AG08395 (cell line): ENCODE data around the gene CREB3L2.
"Not testable (repeated sequence)": the region's sequence is repeated elsewhere in the genome, so short reads cannot be mapped to it uniquely, and the experiment has no call there.

Experiments
- DNase-seq: peaks from one replicate; pipeline ENCODE4 v3.0.0; 2012; ENCODE audit warnings: mixed read lengths, low spot score

CREB3L2 gene

DNA sequence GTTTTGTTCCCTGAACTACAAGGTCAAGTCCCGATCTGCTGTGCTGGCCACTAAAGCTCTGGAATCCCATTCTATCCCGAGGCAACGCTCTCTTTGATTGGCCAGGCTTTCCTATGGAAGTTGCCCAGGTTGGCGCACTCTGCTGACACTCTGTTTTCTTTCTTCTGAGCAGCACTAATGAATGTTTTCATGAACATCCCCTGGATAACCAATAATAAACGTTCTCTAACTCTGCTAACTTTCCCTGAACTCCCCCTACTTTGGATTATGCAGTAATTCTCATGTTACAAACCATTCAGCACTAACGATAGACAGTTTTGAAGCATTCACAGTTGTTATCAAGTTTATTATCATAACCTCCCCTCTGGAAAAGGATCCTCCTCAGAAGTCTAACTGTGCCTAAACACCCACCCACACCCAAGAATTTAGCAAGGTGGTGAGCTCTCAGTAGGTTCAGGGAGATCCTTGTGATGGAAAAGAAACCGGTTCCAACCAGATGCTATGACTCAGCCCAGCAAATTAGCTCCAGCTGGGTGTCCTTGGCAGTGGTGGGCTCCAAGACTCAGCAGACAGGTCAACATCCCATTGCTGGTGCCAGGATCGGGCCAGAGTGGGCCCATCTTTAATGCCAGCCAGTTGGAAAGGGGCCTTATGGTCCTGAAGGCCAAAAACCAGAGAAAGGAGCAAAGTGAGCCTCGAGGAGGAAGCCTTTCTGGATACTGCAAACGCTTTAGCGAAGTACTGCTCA is 68.4 kb downstream of the CREB3L2 start:
- peak; percentile 41 for DNase-seq

DNA sequence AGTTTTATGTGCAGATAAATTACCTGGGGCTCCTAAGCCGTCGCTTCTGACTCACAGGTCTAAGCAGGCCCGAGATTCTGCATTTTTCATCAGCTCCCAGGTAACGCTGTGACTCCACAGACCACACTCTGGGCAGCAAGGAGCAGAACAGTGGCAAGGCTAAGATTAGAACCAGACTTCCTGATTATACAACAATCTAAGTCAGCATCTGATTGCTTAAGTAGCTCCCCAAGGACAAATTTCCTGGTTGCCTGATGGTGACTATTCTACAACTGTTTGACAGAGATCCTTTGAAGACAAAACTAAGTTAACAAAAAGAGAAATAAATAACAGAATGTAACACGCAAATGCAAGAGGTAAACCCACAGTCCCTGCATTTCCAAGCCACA is 69.0 kb downstream of the CREB3L2 start:
- DNase-seq, result peak; percentile 77

DNA sequence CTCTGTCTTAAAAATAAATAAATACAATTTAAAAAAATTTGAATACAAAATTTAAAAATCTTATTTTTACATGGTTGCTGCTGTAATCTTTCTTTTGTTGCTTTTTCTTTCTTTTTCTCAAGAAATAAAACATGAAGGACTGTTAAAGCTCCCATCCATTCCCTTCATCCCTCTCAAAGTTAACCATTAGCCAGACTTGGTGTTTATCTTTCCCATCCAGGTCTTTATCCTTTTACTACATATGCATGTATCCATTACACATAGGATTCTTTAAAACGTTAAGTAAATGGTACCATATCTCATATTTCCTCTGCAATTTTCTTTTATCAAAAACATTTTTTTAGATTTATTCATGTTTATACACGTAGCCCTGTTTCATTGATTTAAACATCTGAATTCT is 70.1 kb downstream of the CREB3L2 start:
- no peak for DNase-seq

DNA sequence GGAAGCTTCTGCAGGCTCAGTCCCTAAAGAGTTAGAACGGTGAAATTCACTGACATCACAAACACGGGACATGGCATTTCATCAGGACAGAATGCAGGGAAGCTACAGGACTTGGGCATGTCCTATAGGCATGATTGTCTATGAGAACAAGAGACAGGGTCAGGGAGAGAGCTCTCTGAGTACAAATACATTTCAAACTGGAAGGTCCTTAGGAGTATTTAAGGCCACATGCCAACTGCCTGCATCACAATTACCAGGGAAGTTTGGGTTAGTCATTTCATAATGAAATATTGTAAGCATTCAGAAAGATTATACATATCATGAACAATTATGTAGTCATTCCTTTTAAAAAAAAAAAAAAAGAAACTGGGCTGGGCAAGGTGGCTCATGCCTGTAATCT is 71.3 kb downstream of the CREB3L2 start:
- peak; percentile 44 for DNase-seq

DNA sequence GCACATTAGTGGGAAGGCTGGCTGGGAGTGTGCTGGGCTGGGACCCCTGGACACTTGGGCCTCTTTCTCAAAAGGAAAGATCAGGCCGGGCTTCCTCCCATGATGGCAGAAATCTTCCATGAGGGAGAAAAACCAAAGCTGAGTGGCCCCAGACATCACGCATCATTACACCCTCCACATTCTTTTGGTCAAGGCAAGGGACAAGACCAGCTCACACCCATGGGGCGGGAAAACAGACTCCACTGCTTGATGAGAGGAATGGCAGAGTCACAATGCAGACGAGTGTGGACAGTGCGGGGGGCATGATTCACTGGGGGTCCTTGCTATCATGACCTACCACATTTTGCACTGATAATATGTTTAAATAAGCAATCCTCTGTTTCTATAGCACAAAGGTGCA is 73.3 kb downstream of the CREB3L2 start:
- no peak for DNase-seq

DNA sequence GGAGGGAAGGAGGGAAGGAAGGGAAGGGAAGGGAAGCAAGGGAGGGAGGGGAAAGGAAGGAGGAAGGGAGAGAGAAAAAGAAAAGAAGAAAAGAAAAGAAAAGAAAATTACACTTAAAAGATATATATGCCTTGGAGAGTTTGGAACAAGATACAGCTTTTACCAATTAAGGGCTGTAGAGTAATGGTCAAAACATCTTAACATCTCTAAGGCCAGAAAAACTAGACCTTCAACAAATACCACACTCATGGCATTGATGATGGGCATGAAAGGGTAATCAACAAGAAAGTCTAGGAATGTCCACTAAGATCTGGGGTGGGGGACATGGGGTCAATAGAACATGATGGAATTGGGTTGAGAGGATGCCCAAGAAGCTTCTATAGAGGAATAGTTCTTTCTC is 74.5 kb downstream of the CREB3L2 start:
- no peak for DNase-seq

DNA sequence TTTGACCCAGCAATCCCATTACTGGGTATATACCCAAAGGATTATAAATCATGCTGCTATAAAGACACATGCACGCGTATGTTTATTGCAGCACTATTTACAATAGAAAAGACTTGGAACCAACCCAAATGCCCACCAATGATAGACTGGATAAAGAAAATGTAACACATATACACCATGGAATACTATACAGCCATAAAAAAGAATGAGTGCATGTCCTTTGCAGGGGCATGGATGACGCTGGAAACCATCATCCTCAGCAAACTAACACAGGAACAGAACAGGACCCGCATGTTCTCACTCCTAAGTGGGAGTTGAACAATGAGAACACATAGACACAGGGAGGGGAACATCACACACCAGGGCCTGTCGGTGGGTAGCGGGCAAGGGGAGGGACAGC is 75.7 kb downstream of the CREB3L2 start:
- DNase-seq, result not testable (repeated sequence)

DNA sequence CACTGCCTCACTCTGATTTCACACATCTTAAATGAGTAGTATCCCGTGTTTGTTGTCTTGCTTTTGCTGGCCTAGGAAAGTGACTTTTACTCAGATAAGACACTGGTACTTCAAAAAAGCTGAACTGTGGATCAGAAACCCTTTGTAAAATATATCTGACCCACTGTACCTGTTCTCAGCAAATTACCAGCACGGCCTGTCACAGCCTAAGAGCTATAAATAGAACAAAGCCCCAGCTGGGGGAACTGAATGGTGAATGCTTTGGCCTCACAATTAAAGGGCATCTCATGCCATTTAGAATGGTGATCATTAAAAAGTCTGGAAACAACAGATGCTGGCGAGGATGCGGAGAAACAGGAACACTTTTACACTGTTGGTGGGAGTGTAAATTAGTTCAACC is 76.1 kb downstream of the CREB3L2 start:
- DNase-seq, result no peak

DNA sequence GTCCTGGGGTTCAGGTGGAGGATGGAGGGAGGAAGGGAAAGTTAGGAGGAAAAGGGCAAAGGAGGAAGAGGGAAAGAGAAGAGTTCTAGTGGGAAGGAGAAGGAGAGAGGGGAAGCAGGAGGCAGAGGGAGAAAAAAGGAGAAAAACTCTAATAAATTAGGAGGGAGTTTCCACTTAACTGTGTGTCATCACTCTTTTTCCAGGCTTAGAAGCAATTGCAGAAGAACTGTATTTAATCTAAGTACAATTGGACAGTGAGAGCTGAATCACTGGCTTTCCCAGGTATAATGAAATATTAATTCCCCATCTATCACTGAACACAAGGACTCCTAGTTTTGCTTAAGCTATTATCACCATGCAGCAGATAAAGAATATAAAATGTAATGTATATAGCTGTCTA is 76.8 kb downstream of the CREB3L2 start:
- no peak for DNase-seq

DNA sequence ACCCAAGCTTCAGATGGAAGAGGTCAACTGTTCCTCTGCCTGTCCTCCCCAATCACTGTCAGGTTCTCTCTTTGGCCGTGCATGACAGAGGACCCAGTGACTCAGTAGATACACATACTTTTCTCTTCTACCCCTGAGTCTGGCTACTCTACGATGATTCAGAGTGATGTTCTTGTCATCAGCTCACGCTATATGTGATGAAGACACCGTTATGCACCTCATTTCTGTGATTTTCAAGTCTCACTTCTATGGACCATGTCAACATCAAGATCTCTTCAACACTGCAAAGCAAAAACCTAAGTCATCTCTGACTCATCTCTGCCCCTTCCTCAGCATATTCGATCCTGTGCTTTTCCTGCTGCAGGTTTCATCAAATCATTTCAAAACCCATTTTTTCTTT is 78.5 kb downstream of the CREB3L2 start:
- peak; percentile 70 for DNase-seq

DNA sequence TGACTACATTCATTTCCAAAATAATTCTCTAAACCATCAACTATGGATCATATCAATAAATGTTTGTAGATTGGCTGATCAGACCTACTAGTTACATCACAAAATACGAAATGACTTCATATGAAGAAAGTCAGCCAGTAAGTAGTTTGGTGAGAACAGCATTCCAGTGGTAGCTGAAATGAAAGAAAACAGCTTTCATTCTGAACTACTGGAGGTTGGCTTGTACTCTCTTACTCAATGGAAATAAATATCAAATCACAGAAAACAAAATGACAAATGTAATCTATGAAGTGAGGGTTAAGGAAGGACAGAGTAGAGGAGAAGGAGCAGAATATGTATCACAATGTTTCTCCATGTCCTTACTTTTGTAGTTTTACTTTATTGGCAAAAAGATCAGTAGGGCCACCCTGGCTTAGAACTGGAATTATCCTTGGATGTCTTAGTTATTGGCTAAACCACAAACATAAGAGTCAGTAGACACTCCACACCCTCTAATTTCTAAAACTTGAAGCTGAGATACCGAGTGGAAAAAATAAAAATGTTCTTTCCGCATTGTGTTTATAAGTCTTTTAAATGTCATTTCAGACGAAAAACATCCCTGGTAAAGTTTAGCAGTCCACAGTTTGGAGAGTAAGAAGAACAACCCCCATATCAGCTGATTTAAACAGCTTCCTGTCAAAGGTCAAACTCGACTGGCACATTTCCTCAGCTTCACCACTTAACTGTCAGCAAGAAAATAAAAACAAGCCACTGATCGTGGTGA is 81.1 kb downstream of the CREB3L2 start:
- DNase-seq, result peak; percentile 26

DNA sequence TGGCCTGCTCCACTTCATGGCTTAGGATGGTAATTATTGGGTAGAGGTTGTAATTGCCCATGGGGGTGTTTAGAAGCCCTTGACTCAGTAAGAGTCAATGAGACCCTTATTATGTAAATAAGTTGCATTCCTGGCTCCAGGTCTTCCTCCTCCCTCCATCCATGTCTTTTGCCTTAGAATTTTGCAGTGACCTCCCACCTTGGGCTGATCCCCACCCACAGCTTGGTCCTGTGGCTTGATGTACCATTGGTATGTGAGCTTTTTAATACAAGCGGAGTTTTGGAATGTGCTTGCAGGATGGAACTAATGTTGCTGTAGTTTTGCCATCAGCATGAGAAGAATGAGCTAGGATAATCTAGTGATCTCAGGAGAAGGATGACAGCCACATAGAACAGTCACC is 81.9 kb downstream of the CREB3L2 start:
- no peak for DNase-seq

DNA sequence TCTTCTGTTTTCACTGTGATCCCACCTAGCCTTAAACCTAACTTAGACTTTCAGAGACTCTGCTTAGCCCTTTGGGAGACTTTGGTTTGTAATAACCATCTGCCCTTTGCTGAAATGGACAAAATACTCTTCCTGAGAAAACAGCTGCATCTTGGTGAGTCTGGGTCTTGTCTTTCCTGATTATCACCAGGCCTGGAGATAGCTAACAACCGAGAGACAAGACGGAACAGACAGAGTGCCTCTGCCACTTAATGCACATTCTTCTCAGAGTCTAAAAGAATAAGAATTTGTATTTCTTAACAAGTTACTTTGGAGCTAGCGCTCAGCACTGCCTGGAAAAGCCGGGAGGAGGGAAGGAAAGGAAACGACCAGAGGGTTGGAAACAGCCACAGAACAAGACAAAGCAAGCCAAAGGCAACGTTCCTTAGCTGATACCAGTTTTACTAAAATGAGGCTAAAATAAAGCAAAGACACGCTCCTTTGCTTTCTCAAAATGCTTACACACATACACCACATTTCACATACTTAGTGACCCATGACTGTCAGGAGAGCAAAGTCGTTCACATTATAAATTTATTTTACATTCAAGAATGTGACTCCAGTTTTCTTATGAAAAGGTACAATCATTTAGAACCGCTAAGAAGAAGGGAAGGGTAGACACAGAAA is 84.8 kb downstream of the CREB3L2 start:
- DNase-seq, result no peak

DNA sequence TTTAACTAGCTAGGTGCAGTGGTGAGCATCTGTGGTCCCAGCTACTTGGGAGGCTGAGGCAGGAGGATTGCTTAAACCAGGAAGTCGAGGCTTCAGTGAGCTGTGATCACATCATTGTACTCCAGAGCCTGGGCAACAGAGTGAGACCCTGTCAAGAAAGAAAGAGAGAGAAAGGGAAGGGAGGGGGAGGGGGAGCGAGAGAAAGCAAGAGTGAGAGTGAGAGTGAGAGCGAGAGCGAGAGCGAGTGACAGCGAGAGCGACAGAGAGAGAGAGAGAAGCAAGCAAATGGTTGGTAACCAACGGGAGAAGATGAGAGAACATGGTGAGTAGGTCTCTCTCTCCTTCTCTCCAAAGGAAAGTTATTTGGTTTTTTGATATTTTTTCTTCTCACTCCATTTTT is 85.3 kb downstream of the CREB3L2 start:
- no peak for DNase-seq

DNA sequence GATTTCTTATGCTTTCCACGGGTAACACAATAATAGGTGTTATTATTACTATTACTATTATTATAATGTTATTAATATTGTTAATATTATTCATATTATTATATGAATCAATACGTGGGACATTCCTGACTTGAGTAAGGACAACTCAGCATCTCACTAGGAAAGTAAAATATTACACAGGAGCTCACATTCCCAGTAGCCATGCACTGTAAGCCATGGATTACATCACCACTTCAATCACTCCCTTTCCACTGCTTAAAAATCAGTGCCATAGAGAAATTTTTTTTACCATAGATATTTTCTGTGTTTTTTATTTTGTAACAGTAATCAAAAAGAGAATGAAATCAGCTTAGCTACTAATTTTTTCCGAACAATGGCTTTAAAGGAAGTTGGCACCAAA is 86.6 kb downstream of the CREB3L2 start:
- DNase-seq, result no peak

DNA sequence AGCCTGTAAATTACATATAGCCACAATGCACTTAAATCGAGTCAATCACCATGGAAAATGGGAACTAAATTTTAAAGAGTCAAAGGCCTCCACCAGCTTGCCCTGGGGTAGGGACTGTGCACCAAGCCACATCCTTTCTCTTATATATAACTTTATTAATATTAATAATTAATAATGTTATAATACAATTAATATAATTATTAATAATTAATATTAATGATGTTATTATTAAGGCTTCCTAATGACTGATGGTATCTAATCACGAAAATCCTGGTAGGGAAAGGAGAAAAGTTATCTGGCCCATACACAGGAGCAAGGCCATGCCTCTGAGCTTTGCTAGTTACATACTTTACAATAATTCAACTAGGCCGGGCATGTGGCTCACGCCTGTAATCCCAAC is 87.9 kb downstream of the CREB3L2 start:
- DNase-seq, result no peak

DNA sequence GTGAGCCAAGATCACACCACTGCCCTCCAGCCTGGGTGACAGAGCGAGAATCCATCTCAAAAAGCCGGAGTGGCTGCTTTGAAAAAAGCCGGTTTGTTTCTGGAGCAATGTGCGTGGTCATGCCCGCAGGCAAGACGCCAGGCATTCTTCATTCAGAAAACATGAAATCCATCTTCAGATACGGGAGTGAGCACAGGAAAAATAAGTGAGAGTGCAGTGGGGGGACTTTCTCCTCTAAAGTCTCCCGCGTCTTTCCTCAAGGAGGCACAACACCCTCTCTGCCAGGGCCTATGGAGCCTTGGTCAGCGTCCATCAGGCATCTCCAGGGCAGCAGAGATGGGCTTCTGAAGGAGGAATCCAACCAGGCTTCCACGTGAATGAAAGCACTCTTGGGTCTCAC is 92.8 kb downstream of the CREB3L2 start:
- peak; percentile 59 for DNase-seq

DNA sequence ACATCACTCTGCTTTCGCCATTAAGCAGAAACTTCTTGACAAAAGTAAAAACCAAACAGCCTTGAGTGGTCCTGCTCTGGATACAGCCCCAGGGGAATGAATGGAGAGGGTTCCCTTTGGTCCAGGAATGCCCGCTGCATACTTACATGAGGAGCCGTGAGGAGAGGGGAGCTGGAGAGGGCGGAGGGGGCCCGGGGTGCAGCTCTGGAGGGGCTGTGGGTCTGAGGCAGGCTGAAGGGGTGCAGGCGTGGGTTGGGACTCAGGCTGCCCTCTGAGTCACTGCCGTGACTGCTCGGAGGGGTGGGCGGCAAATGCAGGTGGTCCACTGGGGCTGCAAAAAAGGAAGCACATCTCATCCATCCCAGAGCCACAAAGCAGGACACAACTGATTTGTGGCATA is 93.8 kb downstream of the CREB3L2 start:
- no peak for DNase-seq

DNA sequence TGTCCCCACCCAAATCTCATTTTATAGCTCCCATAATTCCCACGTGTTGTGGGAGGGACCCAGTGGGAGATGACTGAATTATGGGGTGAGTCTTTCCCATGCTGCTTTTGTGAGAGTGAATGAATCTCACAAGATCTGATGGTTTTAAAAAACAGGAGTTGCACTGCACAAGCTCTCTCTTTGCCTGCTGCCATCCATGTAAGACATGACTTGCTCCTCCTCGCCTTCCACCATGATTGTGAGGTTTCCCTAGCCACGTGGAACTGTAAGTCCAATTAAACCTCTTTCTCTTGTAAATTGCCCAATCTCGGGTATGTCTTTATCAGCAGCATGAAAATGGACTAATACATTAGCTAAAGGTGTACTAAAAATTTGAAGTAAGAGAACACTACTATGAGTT is 95.2 kb downstream of the CREB3L2 start:
- not testable (repeated sequence) for DNase-seq

DNA sequence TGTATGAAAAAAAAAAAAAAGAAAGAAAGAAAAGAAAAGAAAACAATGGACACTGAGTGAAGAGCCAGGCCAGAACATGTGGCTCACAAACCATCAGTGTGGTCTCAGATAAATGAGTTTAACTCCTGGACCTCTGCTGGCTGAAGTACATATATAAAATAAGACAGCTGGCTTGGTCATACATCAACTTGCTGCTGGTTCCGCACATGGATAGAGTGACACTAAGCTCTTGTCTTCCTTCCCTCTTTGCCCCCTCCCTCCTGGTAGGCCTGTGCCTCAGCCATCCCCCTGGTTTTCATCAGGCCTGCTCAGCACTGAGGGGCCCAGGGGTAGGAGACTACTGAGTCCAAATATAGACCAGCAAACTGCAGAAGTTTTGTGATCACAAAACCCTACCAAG is 97.1 kb downstream of the CREB3L2 start:
- no peak for DNase-seq

DNA sequence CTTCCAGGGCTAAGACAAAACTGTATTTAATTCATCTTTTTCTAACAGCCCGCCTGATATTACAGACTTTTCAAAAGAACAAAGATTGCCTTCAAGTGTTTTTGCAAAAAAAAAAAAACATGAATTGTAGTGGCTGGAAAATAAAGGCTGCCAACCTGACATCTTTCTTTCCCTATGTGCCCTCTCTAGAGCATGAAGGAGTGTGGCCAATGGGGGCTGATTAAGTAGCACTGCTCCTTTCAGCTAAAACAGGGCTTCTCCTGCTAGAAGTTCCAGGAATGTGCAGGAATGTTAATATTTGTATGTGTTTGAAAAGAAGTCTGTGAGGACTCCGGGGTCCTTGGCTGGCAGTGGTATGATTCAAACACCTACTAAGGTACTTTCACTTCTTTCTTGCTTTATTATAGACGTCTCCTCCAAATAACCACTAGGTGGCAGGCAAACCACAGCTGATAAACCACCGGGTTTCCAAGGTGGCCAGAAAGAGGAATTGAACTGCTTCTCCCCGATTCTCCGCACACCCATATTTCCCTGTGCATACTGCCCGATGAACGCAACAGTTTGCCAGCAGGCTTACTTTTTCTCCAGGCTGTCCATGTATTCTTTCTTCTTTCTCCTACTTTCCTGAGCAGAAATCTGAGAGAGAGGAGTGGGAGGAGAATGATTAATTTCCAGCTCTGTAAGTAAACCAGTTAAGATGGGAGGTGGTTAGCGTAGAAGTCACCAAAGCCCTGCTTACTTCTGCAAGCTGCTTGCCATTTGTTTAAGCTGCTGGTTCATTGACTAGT is 98.3 kb downstream of the CREB3L2 start:
- peak; percentile 72 for DNase-seq

DNA sequence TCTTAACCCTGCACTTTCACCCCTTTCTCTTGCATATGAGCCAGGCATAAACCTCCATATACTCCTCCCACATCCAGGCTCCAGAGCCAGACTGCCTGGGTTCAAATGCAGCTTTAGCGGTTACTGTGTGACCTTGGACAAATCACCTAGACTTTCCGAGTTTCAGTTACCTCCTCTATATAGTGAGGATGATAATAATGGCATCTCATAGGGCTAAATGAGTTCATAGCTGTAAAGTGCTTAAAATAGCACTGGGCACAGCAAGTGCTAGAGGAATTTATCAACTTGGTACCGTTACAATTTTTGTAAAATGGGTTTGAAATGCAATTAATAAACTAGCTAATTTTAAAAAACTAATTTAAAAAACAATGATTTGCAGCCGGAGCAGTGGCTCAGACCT is 101.7 kb downstream of the CREB3L2 start:
- DNase-seq, result no peak
